Osteocyte (in vitro differentiated cells): ENCODE data around the gene SUPV3L1. TPM values are rescaled to one million over a fixed set of nuclear protein-coding genes. Genes with fewer than 3 reads are reported as not detected.
"Not testable (repeated sequence)": the region's sequence is repeated elsewhere in the genome, so short reads cannot be mapped to it uniquely, and the experiment has no call there.

Experiments
- DNase-seq: peaks from one replicate; pipeline ENCODE4 v3.0.0; 2021; ENCODE audit warnings: mixed read lengths; ENCODE audit not compliant: unreplicated experiment; ENCODE audit errors: extremely low spot score
- H3K27ac Mint-ChIP-seq: one replicate; pipeline ENCODE4 v1.8.0; 2021; ENCODE audit warnings: mild to moderate bottlenecking, mixed read lengths; ENCODE audit not compliant: unreplicated experiment
- H3K27me3 Mint-ChIP-seq: one replicate; pipeline ENCODE4 v1.8.0; 2021; ENCODE audit warnings: mixed read lengths; ENCODE audit not compliant: unreplicated experiment
- H3K36me3 Mint-ChIP-seq: one replicate; pipeline ENCODE4 v1.8.0; 2021; ENCODE audit warnings: mixed read lengths; ENCODE audit not compliant: unreplicated experiment
- H3K4me1 Mint-ChIP-seq: one replicate; pipeline ENCODE4 v1.8.0; 2021; ENCODE audit warnings: mixed read lengths; ENCODE audit not compliant: unreplicated experiment
- H3K4me3 Mint-ChIP-seq: one replicate; pipeline ENCODE4 v1.8.0; 2021; ENCODE audit warnings: mild to moderate bottlenecking, moderate library complexity, mixed read lengths; ENCODE audit not compliant: unreplicated experiment
- H3K9me3 Mint-ChIP-seq: one replicate; pipeline ENCODE4 v1.8.0; 2021; ENCODE audit warnings: mixed read lengths; ENCODE audit not compliant: unreplicated experiment
- long read RNA-seq: library from polyadenylated mRNA; unstranded; transcript quantifications from one replicate; pipeline ENCODE4 v2.0.0, GENCODE V29; 2021
- total RNA-seq: library from RNA; stranded (reverse); gene quantifications from 2 replicates; pipeline ENCODE4 v1.2.1, GENCODE V29; 2021
- TF ChIP-seq, protein P1 (sequence below): fragments of 200-600 bp; sonication (generic); IDR thresholded peaks from 2 replicates; pipeline ENCODE4 v1.5.0; 2021; ENCODE audit warnings: antibody characterized with exemption, mild to moderate bottlenecking, moderate library complexity

The SUPV3L1 gene
- total RNA-seq = 27.3 and 30.5 TPM in 2 replicates
- long read RNA-seq, transcript SUPV3L1-201 (15 exons, 2,484 nt) = major isoform, 163 of 212 reads
- long read RNA-seq, partial matches to known transcripts = 13 of 212 reads
- long read RNA-seq, other reads (novel, unspliced or antisense) = 35 of 212 reads

DNA sequence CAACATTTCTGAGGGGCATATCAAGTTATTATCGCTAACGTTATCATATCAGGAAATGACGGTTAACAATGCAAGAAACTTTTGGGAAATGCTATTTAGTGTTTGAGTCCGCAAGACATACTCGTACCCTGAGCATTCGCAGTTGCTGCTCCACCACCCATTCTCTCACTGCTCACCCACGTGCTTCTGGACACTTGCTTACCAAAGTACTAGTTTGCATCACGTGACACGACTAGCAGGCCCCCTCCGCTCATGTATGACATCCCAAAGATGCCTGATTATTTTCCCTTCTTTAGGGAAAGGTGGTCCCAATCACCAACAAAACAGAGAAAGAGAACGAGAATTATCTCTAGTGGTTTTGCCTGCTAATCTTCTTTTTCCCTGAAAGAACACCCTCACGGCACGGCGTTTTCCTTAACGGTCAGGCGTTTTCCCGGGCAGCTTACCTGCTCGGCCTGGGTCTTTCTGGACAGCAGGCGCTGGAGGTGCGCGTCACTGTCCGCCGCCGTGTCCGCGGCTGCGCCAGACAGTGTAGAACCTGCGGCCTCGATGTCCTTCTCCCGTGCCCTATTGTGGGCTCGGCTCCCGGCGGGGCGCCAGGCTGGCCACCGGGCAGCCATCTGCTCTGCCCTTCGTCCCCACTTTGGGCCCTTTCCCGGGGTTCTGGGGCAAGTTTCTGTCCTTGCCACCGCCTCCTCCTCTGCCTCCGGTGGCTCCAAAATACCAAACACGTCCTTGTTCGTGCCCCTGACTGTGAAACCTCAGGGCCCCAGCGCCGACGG is at the start of gene SUPV3L1:
TSS of gene SUPV3L1 (plus strand) at position 492 of the 782 bp plus-strand sequence. CDS start at position 550, 58 bp downstream.
- no peaks in the 10 kb centered on the region for H3K9me3 Mint-ChIP-seq
- DNase-seq = peak; percentile 95
- peak within 1 kb of the TSS; percentile 94 for H3K4me3 Mint-ChIP-seq
- H3K36me3 Mint-ChIP-seq = peaks cover 4% of the 10 kb centered on the region
- H3K27me3 Mint-ChIP-seq = no peaks in the 10 kb centered on the region
- peak within 1 kb of the TSS; percentile 100 for H3K27ac Mint-ChIP-seq
- TF ChIP-seq, protein P1, sequence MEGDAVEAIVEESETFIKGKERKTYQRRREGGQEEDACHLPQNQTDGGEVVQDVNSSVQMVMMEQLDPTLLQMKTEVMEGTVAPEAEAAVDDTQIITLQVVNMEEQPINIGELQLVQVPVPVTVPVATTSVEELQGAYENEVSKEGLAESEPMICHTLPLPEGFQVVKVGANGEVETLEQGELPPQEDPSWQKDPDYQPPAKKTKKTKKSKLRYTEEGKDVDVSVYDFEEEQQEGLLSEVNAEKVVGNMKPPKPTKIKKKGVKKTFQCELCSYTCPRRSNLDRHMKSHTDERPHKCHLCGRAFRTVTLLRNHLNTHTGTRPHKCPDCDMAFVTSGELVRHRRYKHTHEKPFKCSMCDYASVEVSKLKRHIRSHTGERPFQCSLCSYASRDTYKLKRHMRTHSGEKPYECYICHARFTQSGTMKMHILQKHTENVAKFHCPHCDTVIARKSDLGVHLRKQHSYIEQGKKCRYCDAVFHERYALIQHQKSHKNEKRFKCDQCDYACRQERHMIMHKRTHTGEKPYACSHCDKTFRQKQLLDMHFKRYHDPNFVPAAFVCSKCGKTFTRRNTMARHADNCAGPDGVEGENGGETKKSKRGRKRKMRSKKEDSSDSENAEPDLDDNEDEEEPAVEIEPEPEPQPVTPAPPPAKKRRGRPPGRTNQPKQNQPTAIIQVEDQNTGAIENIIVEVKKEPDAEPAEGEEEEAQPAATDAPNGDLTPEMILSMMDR = no peak
- peaks cover 27% of the 10 kb centered on the region for H3K4me1 Mint-ChIP-seq

DNA sequence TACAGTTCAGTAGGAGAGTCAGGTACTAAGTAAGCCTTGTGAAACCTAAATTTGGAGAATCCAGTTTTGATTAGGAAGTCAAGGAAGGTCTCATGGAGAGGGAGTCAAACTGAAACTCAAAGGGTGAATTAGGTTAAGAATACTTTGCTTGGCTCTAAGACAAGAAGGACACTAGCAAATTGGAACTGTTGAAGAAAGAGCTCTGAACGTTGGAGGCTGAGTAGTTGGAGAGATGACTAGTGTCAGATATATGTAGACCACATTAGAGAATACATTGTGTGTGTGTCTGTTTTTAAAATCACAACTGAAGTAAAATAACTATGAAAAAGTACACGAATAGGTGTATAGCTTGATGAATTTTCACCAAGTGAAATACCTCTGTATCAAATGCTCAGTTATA is 49.8 kb upstream of the SUPV3L1 start:
- H3K9me3 Mint-ChIP-seq = no peaks in the 10 kb centered on the region
- H3K27ac Mint-ChIP-seq = no peak overlapping the region
- H3K4me1 Mint-ChIP-seq = peaks cover 25% of the 10 kb centered on the region
- H3K27me3 Mint-ChIP-seq = no peaks in the 10 kb centered on the region
- peaks cover 12% of the 10 kb centered on the region for H3K36me3 Mint-ChIP-seq
- no peak for DNase-seq
- no peak overlapping the region for H3K4me3 Mint-ChIP-seq
- TF ChIP-seq, protein P1 = no peak

DNA sequence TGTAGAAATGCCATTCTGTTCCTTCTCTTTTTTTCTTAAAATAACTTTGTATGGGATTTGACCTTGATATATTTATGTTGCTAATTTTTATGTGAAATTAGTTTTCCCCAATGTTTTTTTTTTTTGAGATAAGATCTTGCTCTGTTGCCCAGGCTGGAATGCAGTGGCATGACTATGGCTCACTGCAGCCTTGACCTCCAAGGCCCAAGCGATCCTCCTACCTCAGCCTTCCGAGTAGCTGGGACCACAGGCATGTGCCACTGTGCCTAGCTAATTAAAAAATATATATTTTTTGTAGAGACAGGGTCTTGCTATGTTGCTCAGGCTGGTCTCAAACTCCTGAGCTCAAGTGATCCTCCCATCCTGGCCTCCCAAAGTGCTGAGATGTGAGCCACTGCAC is 40.1 kb upstream of the SUPV3L1 start:
- peaks cover 18% of the 10 kb centered on the region for H3K36me3 Mint-ChIP-seq
- no peaks in the 10 kb centered on the region for H3K27me3 Mint-ChIP-seq
- H3K4me3 Mint-ChIP-seq = no peak overlapping the region
- H3K4me1 Mint-ChIP-seq = no peaks in the 10 kb centered on the region
- DNase-seq = no peak
- H3K27ac Mint-ChIP-seq = no peak overlapping the region
- TF ChIP-seq, protein P1 = no peak
- H3K9me3 Mint-ChIP-seq = no peaks in the 10 kb centered on the region

DNA sequence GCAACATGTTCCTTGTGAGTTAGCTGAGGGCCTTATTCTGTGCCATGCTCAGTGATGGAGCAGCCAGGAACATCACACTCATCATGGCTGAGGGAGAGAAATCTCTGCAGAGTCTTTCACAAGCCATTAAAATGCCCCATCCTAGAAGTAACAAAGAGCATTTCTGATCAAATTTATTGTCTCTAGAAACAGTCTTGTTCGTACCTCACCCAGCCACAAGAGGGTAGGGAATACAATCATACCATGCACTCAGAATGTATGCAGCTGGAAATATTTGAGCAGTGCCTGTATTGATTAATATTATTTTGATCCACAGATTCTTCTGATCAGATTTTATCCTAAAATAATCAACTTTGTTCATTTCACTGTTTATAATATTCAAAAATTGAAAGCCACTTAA is 38.7 kb upstream of the SUPV3L1 start:
- Mint-ChIP-seq H3K4me3 (no peak overlapping the region), H3K27ac (no peak overlapping the region), H3K4me1 (no peaks in the 10 kb centered on the region), H3K36me3 (peaks cover 8% of the 10 kb centered on the region), H3K27me3 (no peaks in the 10 kb centered on the region), H3K9me3 (no peaks in the 10 kb centered on the region)
- TF ChIP-seq, protein P1 = no peak
- no peak for DNase-seq

DNA sequence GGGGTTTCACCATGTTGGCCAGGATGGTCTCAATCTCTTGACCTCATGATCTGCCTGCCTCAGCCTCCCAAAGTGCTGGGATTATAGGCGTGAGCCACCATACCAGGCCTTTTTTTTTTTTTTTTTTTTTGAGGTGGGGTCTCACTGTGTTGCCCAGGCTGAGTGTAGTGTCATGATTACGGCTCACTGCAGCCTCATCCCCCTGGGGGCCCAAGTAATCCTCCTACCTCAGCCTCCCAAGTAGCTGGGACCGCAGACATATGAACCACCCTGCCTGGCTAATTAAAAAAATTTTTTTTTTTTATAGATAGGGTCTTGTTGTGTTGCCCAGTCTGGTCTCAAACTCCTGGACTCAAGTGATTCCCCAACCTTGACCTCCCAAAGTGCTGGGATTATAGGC is 38.0 kb upstream of the SUPV3L1 start:
- not testable (repeated sequence) for H3K27me3 Mint-ChIP-seq, H3K4me1 Mint-ChIP-seq, DNase-seq, H3K9me3 Mint-ChIP-seq, H3K27ac Mint-ChIP-seq, H3K36me3 Mint-ChIP-seq, H3K4me3 Mint-ChIP-seq
